Activated T-helper 17 cell treated with anti-CD3 and anti-CD28 coated beads, Interleukin-2, amount 50 U/mL, for 72 hours (primary cell): ENCODE measurements around the gene NSG2. TPM values are rescaled to one million over a fixed set of nuclear protein-coding genes. Genes with fewer than 3 reads are reported as not detected.
A peak's percentile ranks its signal among the peaks of the same experiment; 100 is the strongest.
"Not testable (repeated sequence)": the region's sequence is repeated elsewhere in the genome, so short reads cannot be mapped to it uniquely, and the experiment has no call there.

Experiments
- ATAC-seq: fragments of 150-1000 bp; cut with Tn5 transposase; replicated peaks from 2 replicates; pipeline ENCODE4 v1.10.0; 2021; ENCODE audit warnings: mild to moderate bottlenecking, moderate library complexity
- H3K27ac Mint-ChIP-seq: one replicate; pipeline ENCODE4 v1.8.0; 2022; ENCODE audit warnings: mixed read lengths
- H3K27me3 Mint-ChIP-seq: one replicate; pipeline ENCODE4 v1.8.0; 2022; ENCODE audit warnings: mixed read lengths
- H3K36me3 Mint-ChIP-seq: one replicate; pipeline ENCODE4 v1.8.0; 2022; ENCODE audit warnings: low read depth, mild to moderate bottlenecking, mixed read lengths
- H3K4me1 Mint-ChIP-seq: one replicate; pipeline ENCODE4 v1.8.0; 2022; ENCODE audit warnings: mixed read lengths
- H3K4me3 Mint-ChIP-seq: one replicate; pipeline ENCODE4 v1.8.0; 2022; ENCODE audit warnings: mild to moderate bottlenecking, mixed read lengths
- H3K9me3 Mint-ChIP-seq: one replicate; pipeline ENCODE4 v1.8.0; 2022; ENCODE audit warnings: mixed read lengths
- total RNA-seq, 2 donors: library from RNA; stranded (reverse); gene quantifications; one replicate each; pipeline ENCODE4 v1.2.3, GENCODE V29; 2022

Gene NSG2
- total RNA-seq, 2 donors from 2014 or later = not detected

DNA sequence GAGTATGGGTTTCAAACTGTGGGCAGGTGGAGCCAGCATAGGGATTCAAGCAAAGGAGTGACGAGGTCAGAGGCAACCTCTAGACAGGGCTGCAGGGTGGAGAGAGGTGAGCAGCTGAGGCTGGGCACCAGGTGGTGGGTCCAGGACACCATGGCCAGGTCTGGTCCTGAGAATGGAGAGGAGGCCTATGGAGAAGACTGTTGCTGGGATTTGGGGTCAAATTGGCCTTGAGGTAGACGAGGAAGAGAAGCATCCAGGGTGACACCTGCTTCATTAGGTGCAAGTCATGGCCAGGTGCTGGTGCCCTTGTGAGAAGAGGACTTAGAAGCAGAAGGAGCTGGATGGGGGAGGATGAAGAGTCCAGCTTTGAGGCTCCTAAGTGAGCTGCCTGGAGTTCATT is 99.6 kb downstream of the NSG2 start:
- H3K36me3 Mint-ChIP-seq = no peaks in the 10 kb centered on the region
- ATAC-seq = no peak
- no peak overlapping the region for H3K27ac Mint-ChIP-seq
- no peaks in the 10 kb centered on the region for H3K9me3 Mint-ChIP-seq
- H3K4me3 Mint-ChIP-seq = no peak overlapping the region
- H3K4me1 Mint-ChIP-seq = no peaks in the 10 kb centered on the region
- H3K27me3 Mint-ChIP-seq = peaks cover 19% of the 10 kb centered on the region

DNA sequence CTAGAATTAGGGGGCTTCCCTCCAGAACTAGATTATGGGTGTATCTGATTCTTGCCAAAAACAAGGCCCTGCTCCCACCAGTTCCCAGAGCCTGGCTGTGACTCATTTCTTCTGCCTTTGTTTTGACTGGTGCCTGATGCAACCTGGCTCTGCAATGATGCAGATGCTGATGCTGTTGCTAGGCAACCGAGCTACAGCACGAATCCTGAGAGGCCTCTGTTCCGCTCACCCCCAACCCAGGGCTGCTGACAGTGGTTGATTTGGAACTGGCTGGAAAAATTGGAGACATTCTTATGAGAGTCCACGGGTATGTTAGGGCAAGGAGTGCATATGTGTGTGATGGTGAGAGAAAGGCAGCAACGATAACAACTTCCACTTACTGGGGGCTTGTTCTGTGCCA is 100.3 kb downstream of the NSG2 start:
- no peak overlapping the region for H3K27ac Mint-ChIP-seq
- no peaks in the 10 kb centered on the region for H3K4me1 Mint-ChIP-seq

DNA sequence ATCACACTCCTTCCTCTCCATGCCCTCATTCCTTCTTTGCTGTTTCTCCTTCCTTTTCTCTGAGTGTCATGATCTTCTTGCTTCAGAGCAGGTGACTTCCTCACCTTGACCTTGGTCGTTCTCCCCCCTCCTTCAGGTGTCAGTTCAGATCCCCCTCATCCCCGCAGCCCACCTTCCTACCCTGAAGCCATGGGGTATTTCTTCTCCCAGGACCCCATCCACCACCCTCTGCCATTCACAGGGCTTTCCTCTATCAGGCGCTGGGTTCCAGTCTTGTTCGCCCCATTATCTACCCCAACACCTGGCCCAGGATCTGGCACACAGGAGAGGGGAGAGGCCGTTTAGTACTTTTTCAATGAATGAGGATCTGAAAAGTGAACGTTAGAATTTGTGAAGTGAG is 101.0 kb downstream of the NSG2 start:
- no peak for ATAC-seq
- H3K36me3 Mint-ChIP-seq = no peaks in the 10 kb centered on the region
- H3K4me1 Mint-ChIP-seq = no peaks in the 10 kb centered on the region
- peaks cover 19% of the 10 kb centered on the region for H3K27me3 Mint-ChIP-seq
- no peak overlapping the region for H3K27ac Mint-ChIP-seq
- no peaks in the 10 kb centered on the region for H3K9me3 Mint-ChIP-seq
- no peak overlapping the region for H3K4me3 Mint-ChIP-seq

More for the DNA sequence above, 100.3 kb downstream of the NSG2 start:
- no peaks in the 10 kb centered on the region for H3K9me3 Mint-ChIP-seq
- H3K36me3 Mint-ChIP-seq = no peaks in the 10 kb centered on the region
- ATAC-seq = peak; percentile 42
- no peak overlapping the region for H3K4me3 Mint-ChIP-seq
- H3K27me3 Mint-ChIP-seq = peaks cover 19% of the 10 kb centered on the region

DNA sequence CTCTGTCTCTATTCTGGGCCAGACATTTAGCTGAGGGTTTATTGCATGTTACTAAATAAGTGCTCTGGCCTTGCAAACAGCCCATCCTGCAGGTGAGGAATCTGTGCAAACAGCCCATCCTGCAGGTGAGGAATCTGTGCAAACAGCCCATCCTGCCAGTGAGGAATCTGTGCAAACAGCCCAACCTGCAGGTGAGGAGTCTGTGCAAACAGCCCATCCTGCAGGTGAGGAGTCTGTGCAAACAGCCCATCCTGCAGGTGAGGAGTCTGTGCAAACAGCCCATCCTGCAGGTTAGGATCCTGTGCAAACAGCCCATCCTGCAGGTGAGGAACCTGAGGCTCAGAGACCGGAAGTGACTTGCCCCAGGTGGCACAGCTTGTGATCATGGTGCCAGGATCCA is 101.5 kb downstream of the NSG2 start:
- H3K36me3 Mint-ChIP-seq, ATAC-seq, H3K4me3 Mint-ChIP-seq, H3K27ac Mint-ChIP-seq, H3K4me1 Mint-ChIP-seq, H3K9me3 Mint-ChIP-seq: not testable (repeated sequence)
- H3K27me3 Mint-ChIP-seq = peaks cover 19% of the 10 kb centered on the region

DNA sequence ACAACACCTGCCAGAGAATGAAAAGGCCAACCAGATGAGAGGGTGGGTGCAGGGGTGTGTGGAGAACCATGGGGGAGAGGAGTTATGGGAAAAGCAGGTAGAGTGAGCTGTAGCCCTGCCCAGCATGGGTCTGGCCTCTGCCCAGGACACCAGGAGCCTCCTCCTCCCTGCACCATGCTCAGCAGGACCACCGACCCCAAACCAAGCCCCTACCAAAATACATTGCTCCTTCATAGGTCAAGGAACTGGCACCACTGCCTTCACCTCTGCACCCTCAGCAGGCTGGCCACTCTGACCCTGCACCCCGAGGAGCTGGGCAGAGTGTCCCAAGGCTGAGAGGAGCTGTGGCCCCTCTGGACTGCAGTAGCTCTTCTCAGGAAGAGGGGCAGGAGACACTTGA is 102.0 kb downstream of the NSG2 start:
- ATAC-seq = no peak
- no peak overlapping the region for H3K4me3 Mint-ChIP-seq

DNA sequence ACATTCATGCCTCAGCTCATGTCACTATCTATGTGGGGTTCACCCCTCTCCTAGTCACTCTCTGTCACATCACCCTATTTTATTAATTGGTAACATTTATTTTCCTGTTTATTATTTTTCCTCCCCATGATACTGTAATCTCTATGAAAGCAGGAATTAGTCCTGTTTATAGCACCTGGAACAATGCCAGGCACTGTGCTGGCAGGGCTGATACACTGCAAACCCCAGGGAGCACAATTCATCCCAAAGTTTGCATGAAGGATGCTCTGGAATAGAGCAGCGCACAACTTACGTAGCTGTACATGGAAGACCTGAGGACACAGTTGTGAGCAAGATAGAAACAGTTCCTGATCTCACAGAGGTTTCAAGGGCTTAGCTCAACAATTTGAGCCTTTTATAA is 103.2 kb downstream of the NSG2 start:
- Mint-ChIP-seq H3K9me3 (no peaks in the 10 kb centered on the region), H3K27ac (no peak overlapping the region), H3K4me3 (no peak overlapping the region), H3K4me1 (no peaks in the 10 kb centered on the region), H3K27me3 (peaks cover 19% of the 10 kb centered on the region), H3K36me3 (no peaks in the 10 kb centered on the region)
- no peak for ATAC-seq

More for the DNA sequence above, 102.0 kb downstream of the NSG2 start:
- Mint-ChIP-seq H3K27ac (no peak overlapping the region), H3K27me3 (peaks cover 19% of the 10 kb centered on the region), H3K4me1 (no peaks in the 10 kb centered on the region), H3K9me3 (no peaks in the 10 kb centered on the region), H3K36me3 (no peaks in the 10 kb centered on the region)

DNA sequence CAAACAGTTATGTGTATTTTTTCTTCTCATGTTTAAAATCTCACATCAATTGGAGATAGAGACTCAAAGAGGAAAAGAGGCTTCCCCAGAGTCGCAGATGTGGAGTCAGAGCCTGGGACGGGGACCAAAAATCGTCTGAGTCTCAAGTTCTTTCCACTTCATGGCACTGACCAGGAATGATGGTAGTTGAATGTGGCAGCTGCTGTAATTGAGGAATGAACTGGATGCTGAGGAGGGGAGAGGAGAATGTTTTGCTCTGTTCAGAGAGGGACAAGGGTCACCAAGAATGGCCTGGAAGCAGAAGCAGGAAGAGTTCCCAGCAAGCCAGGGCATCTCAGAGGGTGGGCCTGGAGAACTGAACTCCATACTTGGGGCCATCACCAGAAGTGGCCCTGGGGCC is 103.9 kb downstream of the NSG2 start:
- Mint-ChIP-seq H3K4me1 (no peaks in the 10 kb centered on the region), H3K4me3 (no peak overlapping the region), H3K27ac (no peak overlapping the region), H3K9me3 (no peaks in the 10 kb centered on the region), H3K27me3 (peaks cover 19% of the 10 kb centered on the region), H3K36me3 (no peaks in the 10 kb centered on the region)
- ATAC-seq = no peak

DNA sequence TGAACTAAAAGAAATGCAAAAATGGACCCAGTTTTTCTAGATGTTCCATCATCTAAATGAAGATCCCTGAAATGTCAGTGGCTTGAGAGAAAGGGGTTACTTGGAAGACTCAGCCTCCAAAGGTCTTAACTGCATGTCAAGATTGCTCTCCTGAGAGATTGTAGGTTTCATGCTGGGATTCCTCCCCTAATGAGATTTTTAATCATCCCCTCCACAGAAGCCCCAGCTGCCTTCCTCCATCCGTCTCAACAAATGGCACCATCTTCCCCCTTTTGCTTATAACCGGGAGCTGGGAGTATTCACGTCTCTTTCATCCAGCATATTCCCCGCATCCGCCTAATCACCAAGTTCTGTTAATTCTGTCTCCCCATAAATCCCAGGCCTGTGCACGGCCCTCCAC is 104.5 kb downstream of the NSG2 start:
- no peaks in the 10 kb centered on the region for H3K4me1 Mint-ChIP-seq
- no peak overlapping the region for H3K27ac Mint-ChIP-seq
- H3K27me3 Mint-ChIP-seq = peaks cover 16% of the 10 kb centered on the region
- H3K36me3 Mint-ChIP-seq = no peaks in the 10 kb centered on the region
- no peak for ATAC-seq
- no peaks in the 10 kb centered on the region for H3K9me3 Mint-ChIP-seq
- no peak overlapping the region for H3K4me3 Mint-ChIP-seq

DNA sequence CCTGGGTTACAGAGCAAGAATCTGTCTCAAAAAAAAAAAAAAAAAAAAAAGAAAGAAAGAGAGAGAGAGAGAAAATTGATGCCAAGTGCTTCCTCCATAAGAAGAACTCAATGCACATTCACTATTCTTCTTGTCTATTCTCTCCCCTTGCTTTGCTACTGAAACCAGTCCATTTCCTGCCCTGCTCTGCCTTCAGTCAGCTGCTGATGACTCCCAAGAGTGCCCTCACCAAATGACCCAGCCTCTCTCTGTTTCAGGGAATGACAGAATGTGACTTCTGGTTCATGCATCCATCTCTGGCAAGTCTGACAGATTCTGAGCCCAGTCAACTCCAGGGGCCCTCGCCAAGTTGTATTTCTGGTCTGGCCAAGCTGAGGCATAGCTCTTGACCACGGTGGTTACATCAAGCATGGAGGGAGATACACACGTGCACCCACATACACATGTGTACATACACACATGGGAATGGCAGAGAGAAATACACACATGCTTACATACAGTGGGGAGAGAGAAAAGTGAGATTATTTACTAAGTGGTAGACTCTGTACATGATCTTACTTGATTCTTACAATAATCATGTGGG is 106.2 kb downstream of the NSG2 start:
- Mint-ChIP-seq H3K9me3 (peaks cover 6% of the 10 kb centered on the region), H3K36me3 (no peaks in the 10 kb centered on the region), H3K27me3 (peaks cover 10% of the 10 kb centered on the region), H3K27ac (no peak overlapping the region), H3K4me1 (no peaks in the 10 kb centered on the region), H3K4me3 (no peak overlapping the region)
- ATAC-seq = no peak

DNA sequence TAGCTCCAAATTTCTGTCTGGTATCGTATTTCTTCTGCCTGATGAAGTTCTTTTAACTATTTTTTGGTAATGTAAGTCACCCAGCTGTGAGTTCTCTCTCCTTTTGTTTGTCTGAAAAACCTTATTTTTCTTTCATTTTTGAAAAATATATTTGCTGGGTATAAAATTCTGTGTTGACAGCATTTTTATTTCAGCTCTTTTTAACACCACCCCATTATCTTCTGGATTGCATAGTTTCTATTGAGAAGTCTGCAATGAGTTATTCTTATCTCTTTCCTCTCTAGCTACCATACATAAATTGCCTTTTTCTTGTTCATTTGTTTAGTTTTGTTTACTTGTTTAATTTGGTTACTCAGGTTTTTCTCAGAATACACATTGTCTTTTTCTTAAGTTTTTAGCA is 109.1 kb downstream of the NSG2 start:
- no peaks in the 10 kb centered on the region for H3K36me3 Mint-ChIP-seq
- H3K4me1 Mint-ChIP-seq = no peaks in the 10 kb centered on the region
- peaks cover 15% of the 10 kb centered on the region for H3K9me3 Mint-ChIP-seq
- H3K4me3 Mint-ChIP-seq = no peak overlapping the region
- H3K27ac Mint-ChIP-seq = no peak overlapping the region
- H3K27me3 Mint-ChIP-seq = no peaks in the 10 kb centered on the region
- no peak for ATAC-seq

DNA sequence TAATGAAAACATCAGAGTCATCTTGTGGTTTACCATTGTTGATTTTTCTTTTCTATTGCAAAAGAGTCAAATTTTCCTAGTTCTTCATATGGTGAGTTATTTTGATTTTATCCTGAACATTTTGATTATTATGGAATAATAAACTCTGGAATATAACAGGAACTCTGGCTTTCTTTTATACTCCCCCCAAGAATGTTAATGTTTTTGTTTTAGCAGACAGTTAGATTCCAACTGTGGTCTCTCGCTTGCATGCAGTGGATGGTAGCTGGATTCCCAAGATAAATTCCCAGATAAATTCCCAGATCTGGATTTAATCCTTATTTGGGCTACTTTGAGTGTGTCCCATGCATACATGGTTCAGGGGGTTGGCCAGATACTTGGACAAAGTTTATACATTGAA is 109.8 kb downstream of the NSG2 start:
- no peak for ATAC-seq
- Mint-ChIP-seq H3K27ac (no peak overlapping the region), H3K9me3 (peaks cover 15% of the 10 kb centered on the region), H3K27me3 (no peaks in the 10 kb centered on the region), H3K36me3 (no peaks in the 10 kb centered on the region), H3K4me1 (no peaks in the 10 kb centered on the region), H3K4me3 (no peak overlapping the region)

DNA sequence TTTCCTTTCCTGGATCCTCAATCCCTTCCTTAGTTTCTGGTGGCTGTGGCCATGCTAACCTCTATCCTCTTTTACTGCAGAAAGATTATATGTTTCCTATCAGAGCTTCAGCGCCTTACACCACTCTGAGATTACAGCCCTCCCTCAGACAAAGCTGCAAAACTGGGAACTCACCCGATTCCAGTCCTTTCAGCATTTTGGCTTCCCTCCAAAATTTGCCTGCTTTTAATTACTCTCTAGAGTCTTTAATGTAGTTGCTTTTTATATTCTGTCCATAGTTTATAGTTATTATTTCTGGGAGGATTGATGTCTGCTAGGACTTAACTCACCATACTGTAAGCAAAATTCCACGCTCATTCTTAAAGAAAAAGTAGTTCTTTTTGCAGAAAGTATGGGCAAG is 110.2 kb downstream of the NSG2 start:
- Mint-ChIP-seq H3K4me3 (no peak overlapping the region), H3K36me3 (no peaks in the 10 kb centered on the region), H3K4me1 (no peaks in the 10 kb centered on the region), H3K27me3 (no peaks in the 10 kb centered on the region), H3K9me3 (peaks cover 15% of the 10 kb centered on the region), H3K27ac (no peak overlapping the region)
- no peak for ATAC-seq

DNA sequence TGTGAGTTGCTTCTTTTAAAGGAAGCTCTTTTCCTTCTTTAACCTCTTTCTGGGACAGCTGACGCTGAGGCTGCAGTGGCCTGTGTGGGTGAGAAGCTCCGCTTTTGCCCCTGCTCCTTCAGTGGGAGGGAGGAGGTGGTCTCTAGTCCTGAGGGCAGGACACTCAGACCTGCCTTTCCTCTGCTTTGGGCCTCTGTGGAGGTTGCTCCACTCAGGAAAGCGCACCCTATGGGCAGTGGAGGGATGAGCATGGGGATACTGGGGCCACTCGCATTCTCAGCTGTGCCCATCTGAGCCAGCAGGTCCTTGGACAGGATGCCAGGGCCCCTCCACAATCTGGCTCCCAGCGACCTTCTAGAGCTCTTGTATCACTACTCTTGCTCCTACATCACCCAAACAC is 111.5 kb downstream of the NSG2 start:
- Mint-ChIP-seq H3K9me3 (peaks cover 15% of the 10 kb centered on the region), H3K36me3 (no peaks in the 10 kb centered on the region), H3K27me3 (peaks cover 3% of the 10 kb centered on the region), H3K27ac (no peak overlapping the region), H3K4me3 (no peak overlapping the region), H3K4me1 (no peaks in the 10 kb centered on the region)
- ATAC-seq = no peak
